Measurements from ENCODE around the gene CEBPA.

Gene CEBPA

GRCh38 chr19:33286899-33287298 lies 15.4 kb downstream of the CEBPA start:
- DNase-seq = no peak

GRCh38 chr19:33285441-33285927 lies 16.9 kb downstream of the CEBPA start:
- DNase-seq = no peak

- DNase-seq = peak; percentile 20
Measured at GRCh38 chr19:33284756-33285155, 17.6 kb downstream of the CEBPA start.

GRCh38 chr19:33284146-33284643 lies 18.1 kb downstream of the CEBPA start:
- DNase-seq = no peak

GRCh38 chr19:33283589-33283988 lies 18.7 kb downstream of the CEBPA start:
- DNase-seq = peak; percentile 12

- peak; percentile 37 for DNase-seq
Measured at GRCh38 chr19:33282036-33282671, 20.2 kb downstream of the CEBPA start.

GRCh38 chr19:33281296-33281926 lies 20.9 kb downstream of the CEBPA start:
- DNase-seq = no peak

- no peak for DNase-seq
Measured at GRCh38 chr19:33280351-33280921, 21.9 kb downstream of the CEBPA start.

GRCh38 chr19:33279430-33280350 lies 22.6 kb downstream of the CEBPA start:
- DNase-seq = no peak

- no peak for DNase-seq
Measured at GRCh38 chr19:33278403-33279269, 23.7 kb downstream of the CEBPA start.

GRCh38 chr19:33278023-33278402 lies 24.3 kb downstream of the CEBPA start:
- DNase-seq = no peak

- no peak for DNase-seq
Measured at GRCh38 chr19:33277434-33277833, 24.9 kb downstream of the CEBPA start.

GRCh38 chr19:33275933-33276619 lies 26.3 kb downstream of the CEBPA start:
- no peak for DNase-seq

- DNase-seq = no peak
Measured at GRCh38 chr19:33275559-33275932, 26.8 kb downstream of the CEBPA start.

GRCh38 chr19:33274663-33275558 lies 27.4 kb downstream of the CEBPA start:
- no peak for DNase-seq

GRCh38 chr19:33273881-33274662 lies 28.3 kb downstream of the CEBPA start:
- DNase-seq = peak; percentile 92

GRCh38 chr19:33273065-33273736 lies 29.1 kb downstream of the CEBPA start:
- DNase-seq = no peak

GRCh38 chr19:33271246-33272021 lies 30.9 kb downstream of the CEBPA start:
- no peak for DNase-seq

All from fibroblast of skin of scalp (primary cell).